Astrocyte (in vitro differentiated cells and primary cell): ENCODE data around the gene TRAPPC2. TPM values are rescaled to one million over a fixed set of nuclear protein-coding genes. Genes with fewer than 3 reads are reported as not detected.
"Not testable (repeated sequence)": the region's sequence is repeated elsewhere in the genome, so short reads cannot be mapped to it uniquely, and the experiment has no call there.

ENCODE experiments used
- DNase-seq: peaks from one replicate; pipeline ENCODE4 v3.0.0-alpha.2; 2010; ENCODE audit warnings: low read depth
- FAIRE-seq: peaks from 2 replicates; lab custom pipeline; 2011; peaks lifted over from hg19 to GRCh38; lab: Jason Lieb, UNC
- H2AFZ ChIP-seq: 2 replicates; pipeline ENCODE4 v1.6.0; 2012; ENCODE audit warnings: low read depth, low read length, inconsistent platforms
- H3K27ac ChIP-seq: 2 replicates; pipeline ENCODE4 v1.5.1; 2011; ENCODE audit warnings: low read depth, low read length, inconsistent platforms
- H3K27me3 ChIP-seq: 2 replicates; pipeline ENCODE4 v1.6.0; 2011; ENCODE audit warnings: low read length, inconsistent platforms; ENCODE audit not compliant: insufficient read depth
- H3K36me3 ChIP-seq: 2 replicates; pipeline ENCODE4 v1.5.1; 2011; ENCODE audit warnings: low read length, inconsistent platforms; ENCODE audit not compliant: insufficient read depth
- H3K4me1 ChIP-seq: 2 replicates; pipeline ENCODE4 v1.5.1; 2011; ENCODE audit warnings: low read length, inconsistent platforms; ENCODE audit not compliant: insufficient read depth
- H3K4me2 ChIP-seq: 2 replicates; pipeline ENCODE4 v1.6.0; 2012; ENCODE audit warnings: low read length, inconsistent platforms
- H3K4me3 ChIP-seq: 2 replicates; pipeline ENCODE4 v1.5.1; 2011; ENCODE audit warnings: low read depth, mild to moderate bottlenecking, low read length, inconsistent platforms; ENCODE audit not compliant: insufficient read depth
- H3K79me2 ChIP-seq: 2 replicates; pipeline ENCODE4 v1.6.0; 2012; ENCODE audit warnings: mild to moderate bottlenecking, low read length, inconsistent platforms; ENCODE audit not compliant: insufficient read depth
- H3K9ac ChIP-seq: 2 replicates; pipeline ENCODE4 v1.6.0; 2012; ENCODE audit warnings: mild to moderate bottlenecking, low read length, inconsistent platforms
- H3K9me3 ChIP-seq: 2 replicates; pipeline ENCODE4 v1.5.1; 2012; ENCODE audit warnings: low read depth, mild to moderate bottlenecking, low read length, inconsistent platforms; ENCODE audit not compliant: insufficient read depth
- H4K20me1 ChIP-seq: 2 replicates; pipeline ENCODE4 v1.6.0; 2012; ENCODE audit warnings: low read length, inconsistent platforms; ENCODE audit not compliant: insufficient read depth
- H3K27ac Mint-ChIP-seq: one replicate; pipeline ENCODE4 v1.8.0; 2021; ENCODE audit warnings: mild to moderate bottlenecking, mixed read lengths; ENCODE audit not compliant: unreplicated experiment
- H3K27me3 Mint-ChIP-seq: one replicate; pipeline ENCODE4 v1.8.0; 2021; ENCODE audit warnings: low read depth, mixed read lengths; ENCODE audit not compliant: unreplicated experiment
- H3K36me3 Mint-ChIP-seq: one replicate; pipeline ENCODE4 v1.8.0; 2021; ENCODE audit warnings: low read depth, mixed read lengths; ENCODE audit not compliant: unreplicated experiment
- H3K4me1 Mint-ChIP-seq: one replicate; pipeline ENCODE4 v1.8.0; 2021; ENCODE audit warnings: low read depth, mixed read lengths; ENCODE audit not compliant: unreplicated experiment
- H3K4me3 Mint-ChIP-seq: one replicate; pipeline ENCODE4 v1.8.0; 2021; ENCODE audit warnings: mild to moderate bottlenecking, moderate library complexity, mixed read lengths; ENCODE audit not compliant: unreplicated experiment
- H3K9me3 Mint-ChIP-seq: one replicate; pipeline ENCODE4 v1.8.0; 2021; ENCODE audit warnings: mild to moderate bottlenecking, mixed read lengths; ENCODE audit not compliant: unreplicated experiment
- CTCF ChIP-seq: IDR thresholded peaks from 2 replicates; pipeline ENCODE4 v1.5.1; 2011; ENCODE audit warnings: low read depth, mild to moderate bottlenecking, inconsistent platforms, low read length, moderate library complexity; ENCODE audit not compliant: insufficient read depth
- EZH2 ChIP-seq: IDR thresholded peaks from 2 replicates; pipeline ENCODE4 v1.6.1; 2012; ENCODE audit warnings: mild to moderate bottlenecking, low read length, inconsistent platforms; ENCODE audit not compliant: insufficient read depth
- total RNA-seq: library from RNA; stranded (reverse); gene quantifications from 2 replicates; pipeline ENCODE4 v1.2.1, GENCODE V29; 2021

TRAPPC2 gene
- total RNA-seq, 1 donor from 2014 or later = 17.0 TPM

- Mint-ChIP-seq H3K36me3 (peaks cover 9% of the 10 kb centered on the region), H3K4me1 (peaks cover 24% of the 10 kb centered on the region), H3K9me3 (no peaks in the 10 kb centered on the region), H3K4me3 (peak overlapping the region; percentile 92), H3K27me3 (no peaks in the 10 kb centered on the region), H3K27ac (peak overlapping the region; percentile 95)
- DNase-seq (no peak), FAIRE-seq (no peak)
- Histone ChIP-seq H3K79me2 (peaks cover 55% of the 10 kb centered on the region), H3K4me3 (peak overlapping the region; percentile 96), H3K4me2 (peak overlapping the region; percentile 95), H3K27ac (peak overlapping the region; percentile 87), H2AFZ (peak overlapping the region; percentile 92), H4K20me1 (no peaks in the 10 kb centered on the region), H3K9me3 (no peaks in the 10 kb centered on the region), H3K4me1 (peaks cover 8% of the 10 kb centered on the region), H3K36me3 (peaks cover 3% of the 10 kb centered on the region), H3K9ac (peak overlapping the region; percentile 95), H3K27me3 (no peaks in the 10 kb centered on the region)
- TF ChIP-seq EZH2 (no peak), CTCF (no peak)
Observed at GRCh38 chrX:13733506-13733905, 914 bp downstream of the TRAPPC2 start.

GRCh38 chrX:13732246-13733067 is 2.0 kb downstream of the TRAPPC2 start:
- peak; percentile 81 for DNase-seq
- peaks cover 8% of the 10 kb centered on the region for H3K4me1 ChIP-seq
- H3K9ac ChIP-seq = peak overlapping the region; percentile 27
- H3K27ac Mint-ChIP-seq = peak overlapping the region; percentile 82
- H3K27ac ChIP-seq = peak overlapping the region; percentile 26
- peak; percentile 56 for FAIRE-seq
- H3K4me2 ChIP-seq = peak overlapping the region; percentile 95
- H3K36me3 ChIP-seq = peaks cover 3% of the 10 kb centered on the region
- peaks cover 56% of the 10 kb centered on the region for H3K79me2 ChIP-seq
- no peaks in the 10 kb centered on the region for H3K9me3 ChIP-seq
- H2AFZ ChIP-seq = no peak overlapping the region
- TF ChIP-seq EZH2 (no peak), CTCF (no peak)
- no peaks in the 10 kb centered on the region for H3K27me3 ChIP-seq
- H3K4me1 Mint-ChIP-seq = peaks cover 24% of the 10 kb centered on the region
- H4K20me1 ChIP-seq = no peaks in the 10 kb centered on the region
- H3K27me3 Mint-ChIP-seq = no peaks in the 10 kb centered on the region
- no peaks in the 10 kb centered on the region for H3K9me3 Mint-ChIP-seq
- H3K4me3 Mint-ChIP-seq = peak overlapping the region; percentile 92
- no peak overlapping the region for H3K4me3 ChIP-seq
- H3K36me3 Mint-ChIP-seq = peaks cover 10% of the 10 kb centered on the region

- not testable (repeated sequence) for H3K4me1 ChIP-seq, H3K27ac Mint-ChIP-seq, H3K9ac ChIP-seq, FAIRE-seq, H3K4me3 Mint-ChIP-seq, H3K27ac ChIP-seq, H3K9me3 Mint-ChIP-seq, H4K20me1 ChIP-seq, H3K27me3 ChIP-seq, H2AFZ ChIP-seq, H3K36me3 ChIP-seq, DNase-seq, H3K4me2 ChIP-seq, H3K9me3 ChIP-seq, H3K4me3 ChIP-seq, H3K27me3 Mint-ChIP-seq
- H3K79me2 ChIP-seq = peaks cover 54% of the 10 kb centered on the region
- Mint-ChIP-seq H3K36me3 (peaks cover 14% of the 10 kb centered on the region), H3K4me1 (peaks cover 15% of the 10 kb centered on the region)
Observed at GRCh38 chrX:13730523-13730922, 3.9 kb downstream of the TRAPPC2 start.

- not testable (repeated sequence) for H3K27me3 ChIP-seq, H3K27ac ChIP-seq, H3K9me3 Mint-ChIP-seq, H3K27ac Mint-ChIP-seq, H4K20me1 ChIP-seq, H2AFZ ChIP-seq, H3K4me2 ChIP-seq, FAIRE-seq, H3K9me3 ChIP-seq, H3K4me1 ChIP-seq, H3K4me1 Mint-ChIP-seq, H3K36me3 ChIP-seq, H3K4me3 Mint-ChIP-seq, H3K27me3 Mint-ChIP-seq, H3K4me3 ChIP-seq, DNase-seq, H3K9ac ChIP-seq
- H3K36me3 Mint-ChIP-seq = peaks cover 10% of the 10 kb centered on the region
- peaks cover 31% of the 10 kb centered on the region for H3K79me2 ChIP-seq
Observed at GRCh38 chrX:13726583-13726982, 7.8 kb downstream of the TRAPPC2 start.
